H1 (cell line): ENCODE measurements around the gene SKIL. TPM values are rescaled to one million over a fixed set of nuclear protein-coding genes. Genes with fewer than 3 reads are reported as not detected.

ENCODE experiments used
- CTCF ChIA-PET: fragments of 300-600 bp; sonication (Branson Sonifier 250); formaldehyde crosslinking; loops from one replicate; lab custom pipeline; 2021; ENCODE audit not compliant: partially characterized antibody; lab: Charles Lee
- POLR2A ChIA-PET: fragments of 300-600 bp; sonication (Branson Sonifier 250); formaldehyde crosslinking; loops from one replicate; lab custom pipeline; 2021; ENCODE audit warnings: inconsistent platforms; ENCODE audit not compliant: partially characterized antibody; lab: Charles Lee
- DNase-seq, 2 experiments: peaks; one replicate each; pipeline versions ENCODE4 v3.0.0 to v3.0.0-alpha.2; 2010 to 2022; ENCODE audit warnings: low spot score in 2 of 2, low read depth in 1 of 2, mixed read lengths in 1 of 2
- FAIRE-seq: peaks from 2 replicates; lab custom pipeline; 2011; peaks lifted over from hg19 to GRCh38; lab: Jason Lieb, UNC
- H2AFZ ChIP-seq: 2 replicates; pipeline ENCODE4 v1.8.1; 2012; ENCODE audit warnings: low read length, inconsistent platforms
- H2AK5ac ChIP-seq: 2 replicates; pipeline ENCODE4 v1.6.1; 2013; ENCODE audit warnings: low read depth, low read length
- H2BK120ac ChIP-seq: replicated peaks from 2 replicates; pipeline ENCODE3; 2013; ENCODE audit warnings: low read depth, low read length, inconsistent platforms
- H2BK12ac ChIP-seq: 2 replicates; pipeline ENCODE4 v1.6.1; 2013; ENCODE audit warnings: low read depth, low read length
- H2BK15ac ChIP-seq: 2 replicates; pipeline ENCODE4 v1.6.1; 2013; ENCODE audit warnings: low read length
- H2BK20ac ChIP-seq: 2 replicates; pipeline ENCODE4 v1.6.1; 2013; ENCODE audit warnings: low read length
- H2BK5ac ChIP-seq: 2 replicates; pipeline ENCODE4 v1.6.1; 2013; ENCODE audit warnings: low read depth, low read length
- H3K14ac ChIP-seq: 2 replicates; pipeline ENCODE4 v1.6.1; 2013; ENCODE audit warnings: inconsistent platforms; ENCODE audit not compliant: insufficient read length
- H3K18ac ChIP-seq: 2 replicates; pipeline ENCODE4 v1.6.1; 2013; ENCODE audit warnings: low read length; ENCODE audit errors: extremely low read depth
- H3K23ac ChIP-seq: 2 replicates; pipeline ENCODE4 v1.6.1; 2013; ENCODE audit warnings: inconsistent platforms; ENCODE audit not compliant: insufficient read length
- H3K23me2 ChIP-seq: 2 replicates; pipeline ENCODE4 v1.6.1; 2013; ENCODE audit warnings: low read depth, low read length
- H3K27ac ChIP-seq: 2 replicates; pipeline ENCODE4 v1.6.1; 2011; ENCODE audit warnings: low read depth, low read length, inconsistent platforms
- H3K27me3 ChIP-seq, 4 experiments: replicated peaks in 1 of 4; 1 replicate in 1 of 4; 2 replicates in 3 of 4; pipeline versions ENCODE4 v1.6.1 to v1.8.1; 2011 to 2013; ENCODE audit warnings: low read length in 3 of 4, mild to moderate bottlenecking in 3 of 4, inconsistent platforms in 2 of 4, mixed read lengths in 2 of 4, moderate library complexity in 1 of 4; ENCODE audit not compliant: control insufficient read depth in 3 of 4, insufficient read depth in 3 of 4; ENCODE audit errors: extremely low read depth in 1 of 4
- H3K36me3 ChIP-seq, 4 experiments: 2 replicates each; pipeline versions ENCODE4 v1.6.1 to v1.8.1; 2011 to 2013; ENCODE audit warnings: mild to moderate bottlenecking in 4 of 4, low read length in 3 of 4, moderate library complexity in 2 of 4, control low read depth in 1 of 4, inconsistent platforms in 1 of 4; ENCODE audit not compliant: insufficient read depth in 4 of 4, control insufficient read depth in 2 of 4
- H3K4ac ChIP-seq: replicated peaks from 2 replicates; pipeline ENCODE3; 2013; ENCODE audit warnings: low read length, low read depth, mixed read lengths, inconsistent platforms; ENCODE audit not compliant: insufficient read length
- H3K4me1 ChIP-seq, 4 experiments: replicated peaks in 1 of 4; 1 replicate in 1 of 4; 2 replicates in 3 of 4; pipeline versions ENCODE4 v1.6.1 to v1.8.1; 2011 to 2013; ENCODE audit warnings: low read length in 3 of 4, inconsistent platforms in 2 of 4, mixed read lengths in 1 of 4; ENCODE audit not compliant: insufficient read depth in 4 of 4, control insufficient read depth in 3 of 4
- H3K4me2 ChIP-seq, 2 experiments: 2 replicates each; pipeline versions ENCODE4 v1.6.1 to v1.8.1; 2011 to 2013; ENCODE audit warnings: low read depth in 2 of 2, low read length in 2 of 2, control low read depth in 1 of 2, inconsistent platforms in 1 of 2, mild to moderate bottlenecking in 1 of 2; ENCODE audit not compliant: insufficient read depth in 1 of 2
- H3K4me3 ChIP-seq, 4 experiments: fragments of 200-600, 300-600 bp in 1 of 4; sonication (generic), shearing (Covaris generic), sonication (Bioruptor Twin) in 1 of 4; 2 replicates each; pipeline versions ENCODE4 v1.5.1 to v1.8.1; 2011 to 2016; ENCODE audit warnings: low read length in 4 of 4, low read depth in 3 of 4, control low read depth in 2 of 4, inconsistent platforms in 2 of 4, mild to moderate bottlenecking in 2 of 4, mixed read lengths in 1 of 4, moderate library complexity in 1 of 4; ENCODE audit not compliant: insufficient read depth in 2 of 4; ENCODE audit errors: extremely low read depth in 1 of 4
- H3K56ac ChIP-seq: replicated peaks from 2 replicates; pipeline ENCODE3; 2013; ENCODE audit warnings: low read depth, mild to moderate bottlenecking, mixed read lengths, low read length, inconsistent platforms; ENCODE audit not compliant: insufficient read length
- H3K79me1 ChIP-seq: 2 replicates; pipeline ENCODE4 v1.6.1; 2013; ENCODE audit warnings: low read depth, low read length, control low read depth
- H3K79me2 ChIP-seq, 2 experiments: 2 replicates each; pipeline versions ENCODE4 v1.6.1 to v1.8.1; 2012 to 2013; ENCODE audit warnings: low read length in 2 of 2, mild to moderate bottlenecking in 2 of 2, inconsistent platforms in 1 of 2; ENCODE audit not compliant: insufficient read depth in 2 of 2, control insufficient read depth in 1 of 2
- H3K9ac ChIP-seq, 4 experiments: replicated peaks in 1 of 4; 1 replicate in 1 of 4; 2 replicates in 3 of 4; pipeline versions ENCODE4 v1.6.1 to v1.8.1; 2011 to 2013; ENCODE audit warnings: low read depth in 3 of 4, low read length in 3 of 4, control low read depth in 2 of 4, mild to moderate bottlenecking in 2 of 4, moderate library complexity in 2 of 4, inconsistent platforms in 1 of 4; ENCODE audit errors: extremely low read depth in 1 of 4
- H3K9me3 ChIP-seq, 2 experiments: 2 replicates each; pipeline versions ENCODE4 v1.6.1 to v1.8.1; 2012 to 2013; ENCODE audit warnings: mild to moderate bottlenecking in 2 of 2, moderate library complexity in 2 of 2, control low read depth in 1 of 2, inconsistent platforms in 1 of 2, low read depth in 1 of 2, low read length in 1 of 2, mixed read lengths in 1 of 2; ENCODE audit not compliant: insufficient read depth in 2 of 2
- H4K20me1 ChIP-seq, 2 experiments: replicated peaks in 1 of 2; 2 replicates each; pipeline versions ENCODE3 to v1.8.1; 2011 to 2013; ENCODE audit warnings: inconsistent platforms in 2 of 2, low read length in 2 of 2, mild to moderate bottlenecking in 1 of 2; ENCODE audit not compliant: insufficient read depth in 2 of 2, control insufficient read depth in 1 of 2
- H4K5ac ChIP-seq: 2 replicates; pipeline ENCODE4 v1.6.1; 2013; ENCODE audit warnings: low read length, low read depth, mixed read lengths, inconsistent platforms; ENCODE audit not compliant: insufficient read length
- H4K8ac ChIP-seq: 2 replicates; pipeline ENCODE4 v1.8.0; 2013; ENCODE audit warnings: mild to moderate bottlenecking, moderate library complexity, low read length, inconsistent platforms; ENCODE audit not compliant: insufficient read depth; ENCODE audit errors: extremely low read depth
- H4K91ac ChIP-seq: replicated peaks from 2 replicates; pipeline ENCODE3; 2013; ENCODE audit warnings: low read length, mixed read lengths, inconsistent platforms; ENCODE audit not compliant: insufficient read length
- PHF8 ChIP-seq: fragments of 200-600 bp; sonication (generic); conservative IDR thresholded peaks from 2 replicates; pipeline ENCODE4 v1.7.1; 2012; ENCODE audit warnings: low read depth, mild to moderate bottlenecking, inconsistent platforms, low read length, moderate library complexity
- TEAD4 ChIP-seq: IDR thresholded peaks from 2 replicates; pipeline ENCODE4 v1.6.1; 2012; ENCODE audit warnings: low read depth, low read length, inconsistent platforms, mixed read lengths
- WGBS, 2 experiments: shearing (Covaris generic) in 1 of 2; methylation state at CpG; one replicate each; pipeline versions ENCODE4 v1.1.6 to v1.1.7; 2013 to 2015; ENCODE audit warnings: low lambda C conversion rate in 2 of 2, mixed read lengths in 2 of 2, inconsistent platforms in 1 of 2, low coverage in 1 of 2, missing lambda C conversion rate in 1 of 2; ENCODE audit not compliant: insufficient replicate concordance in 2 of 2, insufficient coverage in 1 of 2, insufficient read length in 1 of 2; ENCODE audit errors: extremely low coverage in 1 of 2, missing lambda C conversion rate in 1 of 2; 5-methylcytosine and 5-hydroxymethylcytosine counted together
- polyA plus RNA-seq, 7 experiments: library from polyadenylated mRNA; depleted of rRNA in 3 of 7; stranded (reverse) in 5 of 7; unstranded in 2 of 7; fragments of >200 nt in 5 of 7; fragments of 200-250 nt in 2 of 7; gene quantifications; 1 replicate in 5 of 7; 2 replicates in 1 of 7; 4 replicates in 1 of 7; pipeline versions ENCODE4 v1.2.1 to v1.2.3, GENCODE V29; 2011 to 2013; ENCODE audit warnings: missing spikeins in 2 of 7, mixed read lengths in 2 of 7
- total RNA-seq: library from RNA; stranded (reverse); fragmentation: NEBNext Ultra II Directional; extraction: Animal tissue kit (Norgen Biotek cat#: 25700); gene quantifications from 2 replicates; pipeline ENCODE4 v1.2.1, GENCODE V29; 2021

The SKIL gene
- total and polyA plus RNA-seq, 2 of the 8 experiments (the other 6 are each of a cell fraction or from before 2014, with no cell fraction given): 13.2 to 277 TPM

GRCh38 chr3:170309046-170309445 is 48.5 kb upstream of the SKIL start:
- TF ChIP-seq PHF8 (no peak), TEAD4 (no peak)
- TF ChIP-seq, all 59 proteins: peak for 0
- Histone ChIP-seq H3K9me3 (no peaks in the 10 kb centered on the region), H3K18ac (no peak overlapping the region), H3K23me2 (no peaks in the 10 kb centered on the region), H3K36me3 (peaks cover 0 to 3% (median 0%) of the 10 kb centered on the region in 4 experiments; a peak in 1 of 8 replicates), H2BK15ac (no peak overlapping the region), H4K91ac (no peak overlapping the region), H3K27ac (no peak overlapping the region), H3K56ac (no peak overlapping the region), H3K4ac (no peak overlapping the region), H3K79me2 (no peaks in the 10 kb centered on the region), H3K4me3 (no peak overlapping the region), H2AFZ (no peak overlapping the region), H4K8ac (no peak overlapping the region), H4K20me1 (no peaks in the 10 kb centered on the region), H4K5ac (no peak overlapping the region), H3K27me3 (no peaks in the 10 kb centered on the region), H3K23ac (no peak overlapping the region), H2BK120ac (no peak overlapping the region), H3K4me2 (no peak overlapping the region), H2AK5ac (no peak overlapping the region), H3K4me1 (no peaks in the 10 kb centered on the region), H2BK5ac (no peak overlapping the region), H3K79me1 (no peaks in the 10 kb centered on the region), H2BK12ac (no peak overlapping the region), H2BK20ac (no peak overlapping the region), H3K14ac (no peak overlapping the region), H3K9ac (no peak overlapping the region)
- 87% methylated on average over 1 of the region's 1 CpG; no CpG with 5 or more reads in 1 of the 2 experiments for WGBS, 2 experiments
- FAIRE-seq: no peak
- POLR2A ChIA-PET: interaction anchor here (1.2 to 1.6 kb wide), 2 partner anchors 12 to 49 kb away, joined by 3 to 4 read pairs; partner anchors contain the start of gene SKIL
- CTCF ChIA-PET: interaction anchor here (0.6 to 3.9 kb wide), 20 partner anchors 9 to 504 kb away, joined by 3 to 17 read pairs (median 4); no protein-coding TSS in a partner anchor
- DNase-seq: no peak
